Measurements from ENCODE around the gene TOP1.

TOP1 gene

GRCh38 chr20:41058674-41059635 is 30.3 kb downstream of the TOP1 start:
- no peak overlapping the region for H3K4me3 ChIP-seq (ENCODE audit: low read depth, low read length)
- TF ChIP-seq, protein P1, sequence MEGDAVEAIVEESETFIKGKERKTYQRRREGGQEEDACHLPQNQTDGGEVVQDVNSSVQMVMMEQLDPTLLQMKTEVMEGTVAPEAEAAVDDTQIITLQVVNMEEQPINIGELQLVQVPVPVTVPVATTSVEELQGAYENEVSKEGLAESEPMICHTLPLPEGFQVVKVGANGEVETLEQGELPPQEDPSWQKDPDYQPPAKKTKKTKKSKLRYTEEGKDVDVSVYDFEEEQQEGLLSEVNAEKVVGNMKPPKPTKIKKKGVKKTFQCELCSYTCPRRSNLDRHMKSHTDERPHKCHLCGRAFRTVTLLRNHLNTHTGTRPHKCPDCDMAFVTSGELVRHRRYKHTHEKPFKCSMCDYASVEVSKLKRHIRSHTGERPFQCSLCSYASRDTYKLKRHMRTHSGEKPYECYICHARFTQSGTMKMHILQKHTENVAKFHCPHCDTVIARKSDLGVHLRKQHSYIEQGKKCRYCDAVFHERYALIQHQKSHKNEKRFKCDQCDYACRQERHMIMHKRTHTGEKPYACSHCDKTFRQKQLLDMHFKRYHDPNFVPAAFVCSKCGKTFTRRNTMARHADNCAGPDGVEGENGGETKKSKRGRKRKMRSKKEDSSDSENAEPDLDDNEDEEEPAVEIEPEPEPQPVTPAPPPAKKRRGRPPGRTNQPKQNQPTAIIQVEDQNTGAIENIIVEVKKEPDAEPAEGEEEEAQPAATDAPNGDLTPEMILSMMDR (IDR thresholded peaks at IDR 0.05; ENCODE audit: borderline replicate concordance, insufficient read depth, low read depth, low read length) = no peak

DNA sequence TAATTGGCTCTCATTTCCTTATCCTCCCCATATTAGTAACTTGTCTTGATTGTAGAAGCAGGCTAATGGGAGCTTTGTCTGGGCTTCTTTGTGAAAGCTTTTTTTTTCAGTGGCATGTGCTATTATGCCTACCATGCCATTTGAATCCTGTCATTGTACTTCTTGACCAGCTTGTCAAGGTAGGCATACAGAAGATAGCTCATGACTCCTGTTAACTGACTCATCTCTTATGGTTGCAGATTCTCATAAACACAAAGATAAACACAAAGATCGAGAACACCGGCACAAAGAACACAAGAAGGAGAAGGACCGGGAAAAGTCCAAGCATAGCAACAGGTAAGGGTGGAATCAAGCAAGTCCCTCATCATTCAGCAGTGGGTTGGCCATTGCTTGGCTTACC is 32.5 kb downstream of the TOP1 start:
- TF ChIP-seq, protein P1 (IDR thresholded peaks at IDR 0.05; ENCODE audit: borderline replicate concordance, insufficient read depth, low read depth, low read length) = no peak
- no peak overlapping the region for H3K4me3 ChIP-seq (ENCODE audit: low read depth, low read length)

DNA sequence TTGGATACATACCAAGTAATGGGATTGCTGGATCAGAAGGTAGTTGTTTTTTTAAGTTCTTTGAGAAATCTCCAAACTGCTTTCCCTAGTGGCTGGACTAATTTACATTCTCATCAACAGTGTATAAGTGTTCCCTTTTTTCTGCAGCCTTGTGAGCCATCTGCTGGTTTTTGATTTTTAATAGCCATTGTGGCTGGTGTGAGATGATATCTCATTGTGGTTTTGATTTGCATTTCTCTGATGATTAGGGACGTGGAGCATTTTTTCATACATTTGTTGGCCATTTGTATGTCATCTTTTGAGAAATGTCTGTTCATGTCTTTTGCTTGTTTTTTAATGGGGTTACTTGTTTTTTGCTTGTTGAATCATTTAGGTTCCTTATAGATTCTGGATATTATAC is 34.8 kb downstream of the TOP1 start:
- H3K4me3 ChIP-seq (ENCODE audit: low read depth, low read length) = no peak overlapping the region
- TF ChIP-seq, protein P1 (IDR thresholded peaks at IDR 0.05; ENCODE audit: borderline replicate concordance, insufficient read depth, low read depth, low read length) = no peak

- TF ChIP-seq, protein P1 (IDR thresholded peaks at IDR 0.05; ENCODE audit: borderline replicate concordance, insufficient read depth, low read depth, low read length) = no peak
- no peak overlapping the region for H3K4me3 ChIP-seq (ENCODE audit: low read depth, low read length)
Measured at GRCh38 chr20:41064377-41064776, 35.8 kb downstream of the TOP1 start.

DNA sequence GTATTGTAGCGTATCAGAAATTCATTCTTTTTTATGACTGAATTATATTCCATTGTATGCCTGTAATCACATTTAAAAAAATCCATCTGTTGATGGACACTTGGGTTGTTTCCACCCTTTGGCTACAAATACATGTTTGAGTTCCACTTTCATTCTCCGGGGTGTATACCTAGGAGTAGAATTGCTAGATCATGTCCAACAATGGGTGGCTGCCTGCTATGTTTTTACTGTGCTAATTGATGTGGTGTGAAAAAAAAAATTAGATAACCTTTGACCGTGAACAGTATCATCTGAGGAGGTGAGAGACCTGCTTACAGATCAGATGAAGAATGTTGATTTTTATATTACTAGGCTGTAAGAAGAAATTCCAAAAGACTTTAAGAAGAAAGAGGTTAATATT is 37.1 kb downstream of the TOP1 start:
- H3K4me3 ChIP-seq (ENCODE audit: low read depth, low read length) = no peak overlapping the region
- TF ChIP-seq, protein P1 (IDR thresholded peaks at IDR 0.05; ENCODE audit: borderline replicate concordance, insufficient read depth, low read depth, low read length) = no peak

- no peak overlapping the region for H3K4me3 ChIP-seq (ENCODE audit: low read depth, low read length)
- TF ChIP-seq, protein P1 (IDR thresholded peaks at IDR 0.05; ENCODE audit: borderline replicate concordance, insufficient read depth, low read depth, low read length) = no peak
Measured at GRCh38 chr20:41068806-41069205, 40.2 kb downstream of the TOP1 start.

Measured in GM12875 (cell line).